Measurements from ENCODE around the gene PUM2.
A peak's percentile ranks its signal among the peaks of the same experiment; 100 is the strongest.
"Not testable (repeated sequence)": the region's sequence is repeated elsewhere in the genome, so short reads cannot be mapped to it uniquely, and the experiment has no call there.

Gene PUM2

GRCh38 chr2:20288642-20289340, 61.9 kb downstream of the PUM2 start:
- no peak for DNase-seq

- DNase-seq = no peak
Measured at GRCh38 chr2:20282916-20283592, 67.6 kb downstream of the PUM2 start.

- no peak for DNase-seq
Measured at GRCh38 chr2:20281876-20282275, 68.8 kb downstream of the PUM2 start.

GRCh38 chr2:20273042-20273441, 77.6 kb downstream of the PUM2 start:
- DNase-seq = no peak

- not testable (repeated sequence) for DNase-seq
Measured at GRCh38 chr2:20268317-20268716, 82.3 kb downstream of the PUM2 start.

- no peak for DNase-seq
Measured at GRCh38 chr2:20267529-20267928, 83.1 kb downstream of the PUM2 start.

- DNase-seq = peak; percentile 81
Measured at GRCh38 chr2:20264629-20265028, 86.0 kb downstream of the PUM2 start.

GRCh38 chr2:20257411-20257810, 93.2 kb downstream of the PUM2 start:
- DNase-seq = no peak

- no peak for DNase-seq
Measured at GRCh38 chr2:20254731-20255130, 95.9 kb downstream of the PUM2 start.

- DNase-seq = no peak
Measured at GRCh38 chr2:20250436-20250835, 100.2 kb downstream of the PUM2 start.

GRCh38 chr2:20249170-20249569, 101.5 kb downstream of the PUM2 start:
- DNase-seq = no peak

GRCh38 chr2:20247084-20247483, 103.6 kb downstream of the PUM2 start:
- no peak for DNase-seq

- not testable (repeated sequence) for DNase-seq
Measured at GRCh38 chr2:20243637-20244036, 107.0 kb downstream of the PUM2 start.

GRCh38 chr2:20242727-20243377, 107.8 kb downstream of the PUM2 start:
- DNase-seq = no peak

- no peak for DNase-seq
Measured at GRCh38 chr2:20241973-20242726, 108.5 kb downstream of the PUM2 start.

GRCh38 chr2:20240291-20240690, 110.4 kb downstream of the PUM2 start:
- DNase-seq = not testable (repeated sequence)

- DNase-seq = no peak
Measured at GRCh38 chr2:20236496-20236895, 114.1 kb downstream of the PUM2 start.

- DNase-seq = no peak
Measured at GRCh38 chr2:20235655-20236305, 114.9 kb downstream of the PUM2 start.

GRCh38 chr2:20234597-20234996, 116.0 kb downstream of the PUM2 start:
- not testable (repeated sequence) for DNase-seq

GRCh38 chr2:20232837-20233207, 117.8 kb downstream of the PUM2 start:
- DNase-seq = peak; percentile 65

GRCh38 chr2:20231598-20232026, 119.0 kb downstream of the PUM2 start:
- DNase-seq = no peak

GRCh38 chr2:20231159-20231558, 119.5 kb downstream of the PUM2 start:
- DNase-seq = no peak

- DNase-seq = no peak
Measured at GRCh38 chr2:20230114-20230425, 120.6 kb downstream of the PUM2 start.
